ENCODE results near the gene MB21D2.

- TF ChIP-seq CTCF (IDR thresholded peaks at IDR 0.05) = no peak
- no peak for TF ChIP-seq POLR2A (IDR thresholded peaks at IDR 0.05)
- TF ChIP-seq EP300 (IDR thresholded peaks at IDR 0.05) = no peak
Observed at GRCh38 chr3:192857260-192857661, 60.4 kb downstream of the MB21D2 start.
